ENCODE data around the gene CBLC. TPM values are rescaled to one million over a fixed set of nuclear protein-coding genes. Genes with fewer than 3 reads are reported as not detected.

Gene CBLC
- total RNA-seq, 1 experiment from 2014 or later: 42.3 TPM

GRCh38 chr19:44807652-44808462 is 30.2 kb downstream of the CBLC start:
- peak; percentile 98 to 99 for DNase-seq
- Mint-ChIP-seq H3K4me3 (ENCODE audit: unreplicated experiment) (peak overlapping the region; percentile 82), H3K27ac (ENCODE audit: unreplicated experiment) (peak overlapping the region; percentile 95), H3K36me3 (ENCODE audit: insufficient read depth, unreplicated experiment) (peaks cover 66% of the 10 kb centered on the region), H3K9me3 (ENCODE audit: unreplicated experiment) (peaks cover 10% of the 10 kb centered on the region), H3K27me3 (ENCODE audit: insufficient read depth, unreplicated experiment) (no peaks in the 10 kb centered on the region), H3K4me1 (ENCODE audit: low read depth, unreplicated experiment) (peaks cover 48% of the 10 kb centered on the region)
- peak; percentile 77 to 90 for TF ChIP-seq CTCF (IDR thresholded peaks at IDR 0.05; ENCODE audit: insufficient read depth in 1 of 2, low read depth in 1 of 2, low read length in 1 of 2, severe bottlenecking in 1 of 2, unreplicated experiment in 1 of 2)
- Histone ChIP-seq H3K9me3 (no peaks in the 10 kb centered on the region), H3K4me3 (ENCODE audit: low read depth, low read length) (peak overlapping the region; percentile 79), H3K36me3 (ENCODE audit: control insufficient read depth, insufficient read depth, low read length) (peaks cover 3% of the 10 kb centered on the region; the same call in 1 of the 2 replicates), H3K4me1 (peaks cover 27% of the 10 kb centered on the region), H3K27me3 (replicated peaks; ENCODE audit: control insufficient read depth, insufficient read depth, low read length) (no peaks in the 10 kb centered on the region)
- intact Hi-C loops (cut with micrococcal nuclease; ENCODE audit: unreplicated experiment): loop anchor here (1.0 to 2.0 kb wide), 5 partner anchors 8 to 84 kb away; partner anchors contain the start of gene CBLC
- BruUV-seq (replicated peaks): TSS peak; percentile 5
- CTCF ChIA-PET: interaction anchor here (0.6 to 4.0 kb wide), 22 partner anchors 9 to 379 kb away, joined by 3 to 53 read pairs (median 4); partner anchors contain the start of genes CBLC and NECTIN2
- POLR2A ChIA-PET: interaction anchor here (0.5 to 2.7 kb wide), 10 partner anchors 12 to 98 kb away, joined by 3 to 30 read pairs (median 6); partner anchors contain the start of genes APOE and NECTIN2

DNA sequence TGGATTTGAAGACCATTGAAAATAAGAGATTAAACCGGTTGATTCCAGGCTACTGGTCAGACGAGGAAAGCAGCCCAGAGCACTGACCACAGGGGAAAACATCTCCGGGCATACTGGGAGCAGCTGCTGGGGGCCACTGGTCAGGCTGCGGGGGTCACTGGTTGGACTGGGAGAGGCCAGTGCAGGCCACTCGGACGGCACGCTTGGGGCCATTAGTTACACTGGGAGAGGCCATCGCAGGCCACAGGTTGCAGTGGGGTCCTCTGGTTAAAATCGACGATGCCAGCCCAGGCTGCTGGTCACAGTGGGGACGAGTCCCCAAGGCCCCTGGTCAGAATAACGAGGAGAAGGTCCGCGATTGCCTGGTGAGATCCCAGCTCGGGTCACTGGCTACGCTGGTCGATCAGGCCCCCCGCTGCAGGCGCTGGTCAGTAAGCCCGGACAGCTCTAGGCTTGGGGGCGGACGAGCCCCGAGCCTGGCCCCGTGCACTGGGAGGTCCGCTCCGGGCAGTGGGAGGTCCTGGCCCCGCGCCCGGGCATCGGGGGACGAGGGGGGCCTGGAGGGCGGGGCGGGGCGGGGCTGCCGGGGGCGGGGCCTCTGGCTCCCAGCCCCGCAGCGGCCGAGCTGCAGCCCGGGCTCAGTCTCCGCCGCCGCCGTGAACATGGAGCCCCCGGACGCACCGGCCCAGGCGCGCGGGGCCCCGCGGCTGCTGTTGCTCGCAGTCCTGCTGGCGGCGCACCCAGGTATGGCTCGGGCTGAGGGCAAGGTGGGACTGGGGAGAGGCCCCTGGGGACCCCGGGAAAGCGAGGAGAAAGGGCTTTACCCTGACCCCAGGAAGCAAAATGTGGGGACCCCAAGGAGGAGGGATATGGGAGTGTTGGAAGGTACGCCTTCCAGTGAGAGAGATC is 31.0 kb downstream of the CBLC start, which contains the start of gene BCAM:
Gene BCAM (plus strand): TSS at position 641 of the 909 bp plus-strand sequence. CDS start 22 bp downstream, at position 663.
- no peak for TF ChIP-seq CTCF (IDR thresholded peaks at IDR 0.05; ENCODE audit: insufficient read depth in 1 of 2, low read depth in 1 of 2, low read length in 1 of 2, severe bottlenecking in 1 of 2, unreplicated experiment in 1 of 2)
- H3K27ac Mint-ChIP-seq (ENCODE audit: unreplicated experiment): peak within 1 kb of the TSS; percentile 95
- intact Hi-C loops (cut with micrococcal nuclease; ENCODE audit: unreplicated experiment): loop anchor here (1.0 to 2.0 kb wide), 5 partner anchors 8 to 84 kb away; partner anchors contain the start of gene CBLC
- Histone ChIP-seq H3K9me3 (no peaks in the 10 kb centered on the region), H3K4me1 (peaks cover 27% of the 10 kb centered on the region), H3K36me3 (ENCODE audit: control insufficient read depth, insufficient read depth, low read length) (peaks cover 5% of the 10 kb centered on the region), H3K4me3 (ENCODE audit: low read depth, low read length) (peak within 1 kb of the TSS; percentile 79), H3K27me3 (replicated peaks; ENCODE audit: control insufficient read depth, insufficient read depth, low read length) (no peaks in the 10 kb centered on the region)
- peak; percentile 86 for DNase-seq
- H3K4me3 Mint-ChIP-seq (ENCODE audit: unreplicated experiment): peak within 1 kb of the TSS; percentile 82
- BruUV-seq (replicated peaks): TSS peak; percentile 95
- H3K27me3 Mint-ChIP-seq (ENCODE audit: insufficient read depth, unreplicated experiment): no peaks in the 10 kb centered on the region
- peaks cover 2% of the 10 kb centered on the region for H3K9me3 Mint-ChIP-seq (ENCODE audit: unreplicated experiment)
- ChIA-PET POLR2A (interaction anchor here (0.6 to 2.7 kb wide), 8 partner anchors 11 to 105 kb away, joined by 3 to 30 read pairs (median 4); partner anchors contain the start of gene NECTIN2), CTCF (interaction anchor here (0.5 to 4.0 kb wide), 14 partner anchors 9 to 379 kb away, joined by 3 to 53 read pairs (median 6); partner anchors contain the start of genes CBLC and NECTIN2)
- peaks cover 45% of the 10 kb centered on the region for H3K4me1 Mint-ChIP-seq (ENCODE audit: low read depth, unreplicated experiment)
- peaks cover 66% of the 10 kb centered on the region for H3K36me3 Mint-ChIP-seq (ENCODE audit: insufficient read depth, unreplicated experiment)
